ENCODE data around the gene AAMP. TPM values are rescaled to one million over a fixed set of nuclear protein-coding genes. Genes with fewer than 3 reads are reported as not detected.

Gene AAMP
- total RNA-seq, 2 experiments from 2014 or later: 68.7 to 97.0 TPM

- Histone ChIP-seq H3K9me3 (ENCODE audit: low read length) (no peaks in the 10 kb centered on the region), H3K4me2 (ENCODE audit: low read length) (peak overlapping the region; percentile 86), H3K9me2 (ENCODE audit: insufficient read depth, low read length) (no peaks in the 10 kb centered on the region), H3K36me3 (ENCODE audit: insufficient read depth, low read length) (peaks cover 48% of the 10 kb centered on the region), H3K79me2 (ENCODE audit: insufficient read depth, low read depth, low read length) (peaks cover 23% of the 10 kb centered on the region; the same call in 1 of the 2 replicates), H2AFZ (ENCODE audit: low read length) (no peak overlapping the region), H3K4me3 (ENCODE audit: low read depth, low read length, poor library complexity, severe bottlenecking) (peak overlapping the region; percentile 97), H3K27ac (ENCODE audit: low read depth, low read length, poor library complexity, severe bottlenecking) (peak overlapping the region; percentile 44), H3K4me1 (ENCODE audit: insufficient read depth, low read length, poor library complexity, severe bottlenecking) (peaks cover 23% of the 10 kb centered on the region), H4K20me1 (ENCODE audit: insufficient read depth, low read length) (no peaks in the 10 kb centered on the region)
- ChIA-PET CTCF (ENCODE audit: unreplicated experiment) (interaction anchor here (0.6 to 3.3 kb wide), 4 partner anchors 14 to 85 kb away, joined by 3 to 17 read pairs (median 6); partner anchors contain the start of gene CATIP), POLR2A (interaction anchor here (1.2 to 4.2 kb wide), 6 partner anchors 12 to 89 kb away, joined by 3 to 35 read pairs (median 5); no protein-coding TSS in a partner anchor)
- intact Hi-C loops (cut with micrococcal nuclease; ENCODE audit: unreplicated experiment): loop anchor here (2.0 to 5.0 kb wide), 4 partner anchors 53 to 376 kb away; partner anchors contain the start of gene CXCR1
- no peak for TF ChIP-seq EZH2phosphoT487 (IDR thresholded peaks at IDR 0.05; ENCODE audit: borderline replicate concordance, low read depth, low read length)
- TF ChIP-seq, protein P1, sequence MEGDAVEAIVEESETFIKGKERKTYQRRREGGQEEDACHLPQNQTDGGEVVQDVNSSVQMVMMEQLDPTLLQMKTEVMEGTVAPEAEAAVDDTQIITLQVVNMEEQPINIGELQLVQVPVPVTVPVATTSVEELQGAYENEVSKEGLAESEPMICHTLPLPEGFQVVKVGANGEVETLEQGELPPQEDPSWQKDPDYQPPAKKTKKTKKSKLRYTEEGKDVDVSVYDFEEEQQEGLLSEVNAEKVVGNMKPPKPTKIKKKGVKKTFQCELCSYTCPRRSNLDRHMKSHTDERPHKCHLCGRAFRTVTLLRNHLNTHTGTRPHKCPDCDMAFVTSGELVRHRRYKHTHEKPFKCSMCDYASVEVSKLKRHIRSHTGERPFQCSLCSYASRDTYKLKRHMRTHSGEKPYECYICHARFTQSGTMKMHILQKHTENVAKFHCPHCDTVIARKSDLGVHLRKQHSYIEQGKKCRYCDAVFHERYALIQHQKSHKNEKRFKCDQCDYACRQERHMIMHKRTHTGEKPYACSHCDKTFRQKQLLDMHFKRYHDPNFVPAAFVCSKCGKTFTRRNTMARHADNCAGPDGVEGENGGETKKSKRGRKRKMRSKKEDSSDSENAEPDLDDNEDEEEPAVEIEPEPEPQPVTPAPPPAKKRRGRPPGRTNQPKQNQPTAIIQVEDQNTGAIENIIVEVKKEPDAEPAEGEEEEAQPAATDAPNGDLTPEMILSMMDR (conservative IDR thresholded peaks at IDR 0.05; ENCODE audit: low read length): no peak
- DNase-seq (ENCODE audit: low spot score): no peak
- BruUV-seq (replicated peaks): no TSS peak
These were observed 1.5 kb upstream of the AAMP start for GRCh38 chr2:218271487-218271797.

GRCh38 chr2:218270721-218271486 lies 967 bp upstream of the AAMP start:
- ChIA-PET POLR2A (interaction anchor here (0.5 to 4.2 kb wide), 15 partner anchors 11 to 150 kb away, joined by 3 to 35 read pairs (median 4); no protein-coding TSS in a partner anchor), CTCF (ENCODE audit: unreplicated experiment) (interaction anchor here (0.5 to 3.3 kb wide), 4 partner anchors 15 to 129 kb away, joined by 3 to 17 read pairs (median 4); partner anchors contain the start of gene CTDSP1)
- Histone ChIP-seq H3K36me3 (ENCODE audit: insufficient read depth, low read length) (peaks cover 48% of the 10 kb centered on the region), H3K4me1 (ENCODE audit: insufficient read depth, low read length, poor library complexity, severe bottlenecking) (peaks cover 23% of the 10 kb centered on the region), H3K4me2 (ENCODE audit: low read length) (peak overlapping the region; percentile 86), H3K9me2 (ENCODE audit: insufficient read depth, low read length) (no peaks in the 10 kb centered on the region), H4K20me1 (ENCODE audit: insufficient read depth, low read length) (no peaks in the 10 kb centered on the region), H3K4me3 (ENCODE audit: low read depth, low read length, poor library complexity, severe bottlenecking) (peak overlapping the region; percentile 97), H3K27ac (ENCODE audit: low read depth, low read length, poor library complexity, severe bottlenecking) (peak overlapping the region; percentile 44), H3K9me3 (ENCODE audit: low read length) (no peaks in the 10 kb centered on the region), H2AFZ (ENCODE audit: low read length) (peak overlapping the region; percentile 54; the same call in 1 of the 2 replicates), H3K79me2 (ENCODE audit: insufficient read depth, low read depth, low read length) (peaks cover 23% of the 10 kb centered on the region; the same call in 1 of the 2 replicates)
- DNase-seq (ENCODE audit: low spot score): peak; percentile 48
- TF ChIP-seq EZH2phosphoT487 (IDR thresholded peaks at IDR 0.05; ENCODE audit: borderline replicate concordance, low read depth, low read length): no peak
- TF ChIP-seq, protein P1 (conservative IDR thresholded peaks at IDR 0.05; ENCODE audit: low read length): no peak
- intact Hi-C loops (cut with micrococcal nuclease; ENCODE audit: unreplicated experiment): loop anchor here (1.0 to 5.0 kb wide), 6 partner anchors 52 to 376 kb away; partner anchors contain the start of genes CNOT9, CXCR1 and USP37
- no TSS peak for BruUV-seq (replicated peaks)
